Parathyroid adenoma (tissue), 2 donors: Measurements from ENCODE around the gene NDUFA7.
"Not testable (repeated sequence)": the region's sequence is repeated elsewhere in the genome, so short reads cannot be mapped to it uniquely, and the experiment has no call there.

Experiments
- H2AFZ ChIP-seq: fragments of 300-600 bp; sonication (generic); one replicate; pipeline ENCODE4 v1.7.0; 2017; ENCODE audit warnings: antibody characterized with exemption, mild to moderate bottlenecking
- H3K27ac ChIP-seq: fragments of 300-600 bp; sonication (generic); one replicate; pipeline ENCODE4 v1.7.0; 2017
- H3K27me3 ChIP-seq: fragments of 300-600 bp; sonication (generic); one replicate; pipeline ENCODE4 v1.7.0; 2017; ENCODE audit warnings: low read length; ENCODE audit not compliant: control insufficient read depth, insufficient read depth
- H3K36me3 ChIP-seq: fragments of 300-600 bp; sonication (generic); one replicate; pipeline ENCODE4 v1.7.0; 2017; ENCODE audit warnings: low read length; ENCODE audit not compliant: control insufficient read depth, insufficient read depth
- H3K4me1 ChIP-seq: fragments of 300-600 bp; sonication (generic); one replicate; pipeline ENCODE4 v1.7.0; 2017; ENCODE audit warnings: control low read depth
- H3K4me2 ChIP-seq: fragments of 300-600 bp; sonication (generic); one replicate; pipeline ENCODE4 v1.7.0; 2017; ENCODE audit warnings: low read length
- H3K4me3 ChIP-seq: fragments of 300-600 bp; sonication (generic); one replicate; pipeline ENCODE4 v1.7.0; 2017; ENCODE audit warnings: low read depth, low read length
- H3K79me2 ChIP-seq: fragments of 300-600 bp; sonication (generic); one replicate; pipeline ENCODE4 v1.7.0; 2017; ENCODE audit warnings: control low read depth
- H3K9ac ChIP-seq: fragments of 300-600 bp; sonication (generic); one replicate; pipeline ENCODE4 v1.7.0; 2017; ENCODE audit warnings: mild to moderate bottlenecking
- H3K9me3 ChIP-seq: fragments of 300-600 bp; sonication (generic); one replicate; pipeline ENCODE4 v1.7.0; 2017; ENCODE audit warnings: low read length; ENCODE audit not compliant: control insufficient read depth
- TF ChIP-seq, protein P1 (sequence below): fragments of 300-600 bp; sonication (generic); IDR thresholded peaks from one replicate; pipeline ENCODE4 v1.7.0; 2017; ENCODE audit warnings: antibody characterized with exemption, mild to moderate bottlenecking
- donor health status: primary hyperparathyroidism.

Gene NDUFA7

DNA sequence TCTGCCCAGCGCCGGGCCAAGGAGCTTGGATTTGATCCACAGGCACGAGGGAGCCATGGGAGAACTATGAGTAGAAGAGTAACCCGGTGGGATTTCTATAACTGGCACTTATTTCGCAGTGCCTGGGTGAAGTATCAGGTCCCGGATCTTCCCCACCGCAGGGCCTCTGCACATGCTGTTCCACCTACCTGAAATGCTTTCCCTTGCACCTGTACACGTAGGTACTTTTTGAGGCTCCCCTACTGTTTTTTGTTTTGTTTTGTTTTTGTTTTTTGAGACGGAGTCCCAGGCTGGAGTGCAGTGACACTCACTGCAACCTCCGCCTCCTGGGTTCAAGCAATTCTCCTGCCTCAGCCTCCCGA, 22.3 kb upstream of the NDUFA7 start:
- no peak overlapping the region for H3K27ac ChIP-seq
- peaks cover 4% of the 10 kb centered on the region for H3K4me1 ChIP-seq
- H3K36me3 ChIP-seq, result no peaks in the 10 kb centered on the region
- peak overlapping the region; percentile 80 for H2AFZ ChIP-seq
- H3K4me3 ChIP-seq, result peak overlapping the region; percentile 41
- peak overlapping the region; percentile 69 for H3K4me2 ChIP-seq
- no peaks in the 10 kb centered on the region for H3K9me3 ChIP-seq
- H3K27me3 ChIP-seq, result no peaks in the 10 kb centered on the region
- H3K9ac ChIP-seq, result no peak overlapping the region
- H3K79me2 ChIP-seq, result no peaks in the 10 kb centered on the region
- TF ChIP-seq, protein P1, sequence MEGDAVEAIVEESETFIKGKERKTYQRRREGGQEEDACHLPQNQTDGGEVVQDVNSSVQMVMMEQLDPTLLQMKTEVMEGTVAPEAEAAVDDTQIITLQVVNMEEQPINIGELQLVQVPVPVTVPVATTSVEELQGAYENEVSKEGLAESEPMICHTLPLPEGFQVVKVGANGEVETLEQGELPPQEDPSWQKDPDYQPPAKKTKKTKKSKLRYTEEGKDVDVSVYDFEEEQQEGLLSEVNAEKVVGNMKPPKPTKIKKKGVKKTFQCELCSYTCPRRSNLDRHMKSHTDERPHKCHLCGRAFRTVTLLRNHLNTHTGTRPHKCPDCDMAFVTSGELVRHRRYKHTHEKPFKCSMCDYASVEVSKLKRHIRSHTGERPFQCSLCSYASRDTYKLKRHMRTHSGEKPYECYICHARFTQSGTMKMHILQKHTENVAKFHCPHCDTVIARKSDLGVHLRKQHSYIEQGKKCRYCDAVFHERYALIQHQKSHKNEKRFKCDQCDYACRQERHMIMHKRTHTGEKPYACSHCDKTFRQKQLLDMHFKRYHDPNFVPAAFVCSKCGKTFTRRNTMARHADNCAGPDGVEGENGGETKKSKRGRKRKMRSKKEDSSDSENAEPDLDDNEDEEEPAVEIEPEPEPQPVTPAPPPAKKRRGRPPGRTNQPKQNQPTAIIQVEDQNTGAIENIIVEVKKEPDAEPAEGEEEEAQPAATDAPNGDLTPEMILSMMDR, result no peak

DNA sequence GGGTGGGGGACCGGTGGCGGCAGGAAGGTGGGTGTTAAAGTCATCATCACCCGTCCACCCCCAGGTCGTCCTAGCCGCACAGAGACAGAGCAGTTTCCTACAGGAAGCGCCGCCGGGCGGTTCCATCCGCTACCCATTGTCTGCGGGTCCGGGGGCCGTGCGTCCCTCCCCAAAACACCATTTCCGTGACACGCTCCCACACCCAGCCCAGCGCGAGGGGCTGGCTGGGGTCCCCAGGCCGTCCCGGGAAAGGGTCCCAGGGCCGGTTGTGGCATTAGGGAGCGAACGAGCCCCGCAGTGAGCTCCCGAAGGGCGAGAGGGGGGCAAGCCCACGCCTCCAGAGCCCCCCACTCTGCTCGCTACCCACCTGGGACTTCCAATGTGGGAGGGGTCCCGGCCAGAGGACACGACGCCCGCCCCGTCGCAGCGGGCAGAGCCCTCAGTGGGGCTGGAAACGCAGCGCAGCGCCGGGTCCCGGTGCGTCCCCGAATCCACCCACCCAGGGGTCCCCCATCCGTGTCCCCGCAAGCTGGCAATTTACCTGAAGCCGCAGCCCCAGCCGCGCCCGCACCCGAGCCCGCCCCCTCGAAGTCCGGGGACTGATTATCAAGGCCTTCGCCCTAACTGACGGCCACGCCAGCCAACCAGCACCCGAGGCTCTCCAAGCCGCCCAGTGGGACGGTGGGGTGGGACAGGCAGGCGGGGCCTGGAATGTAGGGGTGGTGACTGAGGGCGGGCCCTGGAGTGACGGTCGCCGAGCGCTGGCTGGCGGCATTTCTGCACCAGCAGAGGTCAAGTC, 21.7 kb upstream of the NDUFA7 start, which contains the start of gene KANK3:
KANK3 (minus strand) TSS at position 579 of the 799 bp plus-strand sequence. CDS start 5,434 bp downstream, outside the sequence.
- Histone ChIP-seq H3K4me1 (peaks cover 4% of the 10 kb centered on the region), H3K27ac (peak within 1 kb of the TSS; percentile 85), H3K79me2 (no peaks in the 10 kb centered on the region), H3K9ac (no peak within 1 kb of the TSS), H2AFZ (peak within 1 kb of the TSS; percentile 80), H3K9me3 (no peaks in the 10 kb centered on the region), H3K4me2 (peak within 1 kb of the TSS; percentile 69), H3K4me3 (peak within 1 kb of the TSS; percentile 54), H3K36me3 (no peaks in the 10 kb centered on the region), H3K27me3 (no peaks in the 10 kb centered on the region)
- TF ChIP-seq, protein P1, result no peak

GRCh38 chr19:8342316-8342683, 21.1 kb upstream of the NDUFA7 start:
- H3K4me1 ChIP-seq, result peaks cover 4% of the 10 kb centered on the region
- H3K9ac ChIP-seq, result no peak overlapping the region
- H3K79me2 ChIP-seq, result no peaks in the 10 kb centered on the region
- TF ChIP-seq, protein P1, result no peak
- no peaks in the 10 kb centered on the region for H3K36me3 ChIP-seq
- H2AFZ ChIP-seq, result no peak overlapping the region
- no peaks in the 10 kb centered on the region for H3K9me3 ChIP-seq
- H3K4me2 ChIP-seq, result peak overlapping the region; percentile 35
- no peaks in the 10 kb centered on the region for H3K27me3 ChIP-seq
- peak overlapping the region; percentile 42 for H3K4me3 ChIP-seq
- peak overlapping the region; percentile 85 for H3K27ac ChIP-seq

- not testable (repeated sequence) for H3K4me2 ChIP-seq, H3K9ac ChIP-seq, H3K4me1 ChIP-seq, H3K9me3 ChIP-seq, H3K4me3 ChIP-seq, H3K27me3 ChIP-seq, H2AFZ ChIP-seq, H3K79me2 ChIP-seq, H3K36me3 ChIP-seq
- H3K27ac ChIP-seq, result peak overlapping the region; percentile 85
Measured at GRCh38 chr19:8341504-8341903, 20.3 kb upstream of the NDUFA7 start.

- H2AFZ ChIP-seq, result no peak overlapping the region
- TF ChIP-seq, protein P1, result no peak
- no peaks in the 10 kb centered on the region for H3K36me3 ChIP-seq
- peak overlapping the region; percentile 85 for H3K27ac ChIP-seq
- no peaks in the 10 kb centered on the region for H3K9me3 ChIP-seq
- H3K79me2 ChIP-seq, result no peaks in the 10 kb centered on the region
- no peaks in the 10 kb centered on the region for H3K27me3 ChIP-seq
- no peak overlapping the region for H3K9ac ChIP-seq
- no peak overlapping the region for H3K4me2 ChIP-seq
- no peak overlapping the region for H3K4me3 ChIP-seq
- H3K4me1 ChIP-seq, result peaks cover 4% of the 10 kb centered on the region
Measured at GRCh38 chr19:8340341-8341096, 19.3 kb upstream of the NDUFA7 start.
